Immature natural killer cell (primary cell): Measurements from ENCODE around the gene TSPAN7. TPM values are rescaled to one million over a fixed set of nuclear protein-coding genes. Genes with fewer than 3 reads are reported as not detected.
A peak's percentile ranks its signal among the peaks of the same experiment; 100 is the strongest.

ENCODE experiments used
- DNase-seq, 3 donors: peaks; one replicate each; pipeline ENCODE4 v3.0.0; 2022; ENCODE audit warnings: mixed read lengths in 1 of 3
- H3K27ac Mint-ChIP-seq, 6 donors: one replicate each; pipeline ENCODE4 v1.8.0; 2020; ENCODE audit warnings: mixed read lengths in 6 of 6, mild to moderate bottlenecking in 5 of 6, inconsistent platforms in 4 of 6, moderate library complexity in 3 of 6
- H3K27me3 Mint-ChIP-seq, 3 donors: one replicate each; pipeline ENCODE4 v1.8.0; 2020 to 2021; ENCODE audit warnings: low read depth in 3 of 3, mild to moderate bottlenecking in 3 of 3, mixed read lengths in 3 of 3, moderate library complexity in 3 of 3, inconsistent platforms in 1 of 3
- H3K36me3 Mint-ChIP-seq, 3 donors: one replicate each; pipeline ENCODE4 v1.8.0; 2020; ENCODE audit warnings: mixed read lengths in 3 of 3, inconsistent platforms in 2 of 3, mild to moderate bottlenecking in 2 of 3
- H3K4me1 Mint-ChIP-seq, 2 donors: one replicate each; pipeline ENCODE4 v1.8.0; 2020; ENCODE audit warnings: inconsistent platforms in 2 of 2, mild to moderate bottlenecking in 2 of 2, mixed read lengths in 2 of 2, moderate library complexity in 1 of 2
- H3K4me3 Mint-ChIP-seq, 5 donors: one replicate each; pipeline ENCODE4 v1.8.0; 2020; ENCODE audit warnings: mild to moderate bottlenecking in 5 of 5, mixed read lengths in 5 of 5, inconsistent platforms in 3 of 5, moderate library complexity in 3 of 5
- H3K9me3 Mint-ChIP-seq, 6 donors: one replicate each; pipeline ENCODE4 v1.8.0; 2020; ENCODE audit warnings: mild to moderate bottlenecking in 6 of 6, mixed read lengths in 6 of 6, inconsistent platforms in 4 of 6, moderate library complexity in 3 of 6
- polyA plus RNA-seq, 3 donors: library from polyadenylated mRNA; unstranded; fragments of 300-500 nt; fragmentation: Illumina TruSeq; gene quantifications; one replicate each; pipeline ENCODE4 v1.2.3, GENCODE V29; 2021

TSPAN7 gene
- polyA plus RNA-seq, 3 donors from 2014 or later = 0.16 to 0.61 TPM; not detected in 1

- no peaks in the 10 kb centered on the region for H3K9me3 Mint-ChIP-seq
- no peaks in the 10 kb centered on the region for H3K4me1 Mint-ChIP-seq
- H3K4me3 Mint-ChIP-seq = no peak overlapping the region
- DNase-seq = no peak
- H3K27ac Mint-ChIP-seq = no peak overlapping the region
- H3K36me3 Mint-ChIP-seq = peaks cover 0 to 3% (median 0%) of the 10 kb centered on the region in 3 donors
- peaks cover 1 to 14% (median 10%) of the 10 kb centered on the region in 3 donors for H3K27me3 Mint-ChIP-seq
Observed at GRCh38 chrX:38606821-38607220, 45.5 kb downstream of the TSPAN7 start.

DNA sequence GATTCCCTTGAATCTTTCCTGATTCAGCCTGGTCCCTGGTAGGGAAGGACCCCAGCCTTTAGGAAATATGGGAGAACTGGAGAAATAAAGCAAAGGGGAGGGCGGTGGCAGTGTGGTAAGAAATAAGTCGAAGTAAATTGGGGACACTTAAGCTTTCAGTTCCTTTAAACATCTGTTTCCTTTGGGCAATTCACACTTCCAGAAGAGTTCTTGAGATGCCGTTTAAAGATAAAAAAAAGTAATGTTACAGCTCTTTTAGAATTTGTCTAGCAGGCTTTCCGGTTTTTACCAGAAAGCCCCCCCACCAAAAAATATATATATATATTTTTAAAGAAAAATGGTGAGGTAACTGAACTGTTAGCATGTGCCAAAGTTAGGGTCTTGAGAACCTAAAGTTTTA is 46.6 kb downstream of the TSPAN7 start:
- peaks cover 1 to 12% (median 7%) of the 10 kb centered on the region in 3 donors for H3K27me3 Mint-ChIP-seq
- DNase-seq = no peak
- H3K36me3 Mint-ChIP-seq = no peaks in the 10 kb centered on the region
- no peak overlapping the region for H3K4me3 Mint-ChIP-seq
- H3K4me1 Mint-ChIP-seq = no peaks in the 10 kb centered on the region
- H3K27ac Mint-ChIP-seq = no peak overlapping the region
- no peaks in the 10 kb centered on the region for H3K9me3 Mint-ChIP-seq

DNA sequence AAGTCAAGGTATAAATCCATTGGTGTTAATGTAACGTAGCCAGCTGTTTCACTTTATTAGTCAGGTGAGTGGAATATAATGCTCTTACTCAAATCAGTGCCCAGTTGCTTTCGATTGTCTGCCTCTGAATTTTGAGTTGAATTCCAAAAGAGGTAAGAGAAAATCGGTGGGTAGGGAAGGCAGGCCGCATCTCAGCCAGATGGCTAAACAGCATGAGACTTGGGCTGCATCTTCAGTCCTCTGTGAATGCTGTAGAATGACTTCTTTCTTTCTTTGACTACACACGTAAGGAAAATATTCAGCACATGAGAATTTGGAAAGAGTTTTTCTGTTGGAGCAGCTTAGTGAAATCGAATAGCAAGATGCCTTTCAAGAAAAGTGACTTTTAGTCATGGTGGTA is 49.5 kb downstream of the TSPAN7 start:
- Mint-ChIP-seq H3K27ac (no peak overlapping the region), H3K27me3 (peaks cover 1 to 13% (median 5%) of the 10 kb centered on the region in 3 donors), H3K9me3 (no peaks in the 10 kb centered on the region), H3K36me3 (no peaks in the 10 kb centered on the region), H3K4me1 (no peaks in the 10 kb centered on the region), H3K4me3 (no peak overlapping the region)
- no peak for DNase-seq

- Mint-ChIP-seq H3K36me3 (no peaks in the 10 kb centered on the region), H3K9me3 (no peaks in the 10 kb centered on the region), H3K4me1 (no peaks in the 10 kb centered on the region), H3K27ac (no peak overlapping the region), H3K27me3 (peaks cover 1 to 13% (median 5%) of the 10 kb centered on the region in 3 donors), H3K4me3 (no peak overlapping the region)
- DNase-seq = no peak
Observed at GRCh38 chrX:38612281-38612680, 50.9 kb downstream of the TSPAN7 start.

GRCh38 chrX:38614485-38614884 is 53.1 kb downstream of the TSPAN7 start:
- H3K36me3 Mint-ChIP-seq = no peaks in the 10 kb centered on the region
- H3K4me1 Mint-ChIP-seq = no peaks in the 10 kb centered on the region
- H3K27ac Mint-ChIP-seq = no peak overlapping the region
- no peaks in the 10 kb centered on the region for H3K9me3 Mint-ChIP-seq
- H3K27me3 Mint-ChIP-seq = peaks cover 0 to 9% (median 6%) of the 10 kb centered on the region in 3 donors
- no peak overlapping the region for H3K4me3 Mint-ChIP-seq
- no peak for DNase-seq

DNA sequence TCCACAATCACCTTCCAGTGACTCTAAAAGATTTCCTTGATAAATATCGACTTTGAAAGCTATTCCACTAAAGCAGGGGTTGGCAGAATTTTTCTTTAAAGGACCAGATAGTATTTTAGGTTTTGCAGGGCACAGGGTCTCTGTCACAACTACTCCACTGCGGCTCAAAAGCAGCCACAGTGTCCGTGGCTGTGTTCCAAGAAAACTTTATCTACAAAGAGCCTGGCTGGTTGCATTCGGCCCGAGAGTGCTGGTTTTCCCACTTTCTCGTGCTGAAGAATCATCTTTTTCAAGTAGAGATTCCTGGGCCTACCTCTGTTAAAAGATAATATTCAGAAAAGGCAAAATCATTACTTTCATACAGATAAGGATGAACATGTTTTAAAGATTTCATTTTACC is 55.6 kb downstream of the TSPAN7 start:
- Mint-ChIP-seq H3K27ac (no peak overlapping the region), H3K4me3 (no peak overlapping the region), H3K27me3 (peaks cover 0 to 11% (median 4%) of the 10 kb centered on the region in 3 donors), H3K9me3 (peaks cover 0 to 2% (median 0%) of the 10 kb centered on the region in 6 donors), H3K4me1 (no peaks in the 10 kb centered on the region), H3K36me3 (no peaks in the 10 kb centered on the region)
- DNase-seq = no peak

GRCh38 chrX:38618180-38618579 is 56.8 kb downstream of the TSPAN7 start:
- Mint-ChIP-seq H3K36me3 (no peaks in the 10 kb centered on the region), H3K4me1 (no peaks in the 10 kb centered on the region)

GRCh38 chrX:38620623-38621022 is 59.3 kb downstream of the TSPAN7 start:
- no peak for DNase-seq
- Mint-ChIP-seq H3K9me3 (peaks cover 0 to 2% (median 0%) of the 10 kb centered on the region in 6 donors), H3K4me1 (no peaks in the 10 kb centered on the region), H3K4me3 (no peak overlapping the region), H3K27ac (no peak overlapping the region), H3K27me3 (peaks cover 0 to 21% (median 4%) of the 10 kb centered on the region in 3 donors), H3K36me3 (no peaks in the 10 kb centered on the region)

More at GRCh38 chrX:38618180-38618579, 56.8 kb downstream of the TSPAN7 start:
- no peak overlapping the region for H3K27ac Mint-ChIP-seq
- no peak overlapping the region for H3K4me3 Mint-ChIP-seq
- peaks cover 0 to 13% (median 4%) of the 10 kb centered on the region in 3 donors for H3K27me3 Mint-ChIP-seq
- H3K9me3 Mint-ChIP-seq = peaks cover 0 to 2% (median 0%) of the 10 kb centered on the region in 6 donors
- DNase-seq = no peak

- no peak for DNase-seq
- H3K27me3 Mint-ChIP-seq = peaks cover 0 to 19% (median 0%) of the 10 kb centered on the region in 3 donors
- H3K27ac Mint-ChIP-seq = no peak overlapping the region
- H3K4me1 Mint-ChIP-seq = no peaks in the 10 kb centered on the region
- H3K36me3 Mint-ChIP-seq = no peaks in the 10 kb centered on the region
- no peak overlapping the region for H3K4me3 Mint-ChIP-seq
- peaks cover 0 to 1% (median 0%) of the 10 kb centered on the region in 6 donors for H3K9me3 Mint-ChIP-seq
Observed at GRCh38 chrX:38626296-38626695, 65.0 kb downstream of the TSPAN7 start.

DNA sequence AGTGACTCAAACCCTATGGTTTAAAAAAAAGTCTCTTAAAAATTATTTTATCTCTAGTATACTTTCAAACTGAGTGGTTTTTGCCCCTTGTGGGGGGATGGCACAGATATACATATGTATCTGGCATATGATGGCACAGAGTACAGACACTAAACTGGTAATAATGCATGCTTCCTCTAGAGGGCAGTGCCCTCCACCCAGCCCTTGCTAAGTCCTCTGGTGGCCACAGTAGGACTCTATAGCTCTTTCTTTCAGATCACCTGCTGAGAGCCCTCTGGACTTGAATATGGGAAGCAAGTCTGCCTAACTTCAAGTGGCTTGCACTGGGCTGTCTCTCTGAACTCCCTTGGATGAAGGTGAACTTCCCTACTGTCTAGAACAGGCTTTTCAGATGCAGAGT is 66.3 kb downstream of the TSPAN7 start:
- DNase-seq = peak in 1 of 3 donors; percentile 4
- Mint-ChIP-seq H3K27me3 (peaks cover 0 to 16% (median 0%) of the 10 kb centered on the region in 3 donors), H3K9me3 (no peaks in the 10 kb centered on the region), H3K27ac (no peak overlapping the region), H3K4me3 (no peak overlapping the region), H3K36me3 (no peaks in the 10 kb centered on the region), H3K4me1 (peaks cover 0 to 6% of the 10 kb centered on the region in 2 donors)

- peaks cover 0 to 15% (median 0%) of the 10 kb centered on the region in 3 donors for H3K27me3 Mint-ChIP-seq
- no peak overlapping the region for H3K4me3 Mint-ChIP-seq
- H3K36me3 Mint-ChIP-seq = no peaks in the 10 kb centered on the region
- no peak overlapping the region for H3K27ac Mint-ChIP-seq
- no peaks in the 10 kb centered on the region for H3K9me3 Mint-ChIP-seq
- peaks cover 0 to 7% of the 10 kb centered on the region in 2 donors for H3K4me1 Mint-ChIP-seq
- no peak for DNase-seq
Observed at GRCh38 chrX:38628587-38628986, 67.2 kb downstream of the TSPAN7 start.

DNA sequence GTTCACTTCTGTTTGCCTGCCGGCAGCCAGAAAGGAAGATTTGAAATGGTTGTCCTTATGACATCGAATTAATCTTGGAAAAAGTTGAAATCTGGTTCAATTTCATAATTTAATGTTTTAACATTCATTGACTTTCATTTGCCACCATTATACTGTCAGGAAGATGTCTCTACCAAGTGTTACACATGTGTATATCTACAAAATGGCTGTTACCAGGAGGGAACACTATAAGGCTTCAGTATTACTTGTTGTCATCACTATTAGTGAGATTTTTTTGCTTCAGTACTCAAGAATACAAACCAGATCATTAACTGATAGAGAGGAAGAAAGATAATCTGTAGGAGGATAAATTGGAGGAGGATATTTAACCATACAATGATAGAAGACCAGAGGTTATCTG is 71.2 kb downstream of the TSPAN7 start:
- Mint-ChIP-seq H3K9me3 (no peaks in the 10 kb centered on the region), H3K36me3 (no peaks in the 10 kb centered on the region), H3K4me1 (peaks cover 0 to 7% of the 10 kb centered on the region in 2 donors), H3K4me3 (peak overlapping the region in 1 of 5 donors; percentile 8), H3K27ac (no peak overlapping the region), H3K27me3 (peaks cover 0 to 2% (median 0%) of the 10 kb centered on the region in 3 donors)
- DNase-seq = no peak

DNA sequence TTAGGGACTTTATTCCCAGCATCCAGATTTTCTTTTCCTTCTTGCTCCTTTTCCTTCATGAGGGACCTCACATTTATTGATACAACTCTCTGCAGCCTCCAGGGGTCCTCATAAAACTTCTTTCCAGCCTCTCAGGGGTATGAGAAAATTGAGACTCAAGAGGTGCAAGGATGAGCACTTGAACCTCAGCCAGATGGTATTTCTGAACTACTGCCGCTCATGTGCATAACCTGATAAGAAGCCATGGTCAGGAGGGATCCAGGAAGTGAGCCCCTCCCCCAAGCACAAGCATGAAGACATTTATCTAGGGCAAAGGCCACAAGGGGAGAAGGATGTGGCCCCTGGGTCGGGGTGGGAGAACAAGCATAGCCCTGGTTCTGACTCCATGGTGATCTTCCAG is 73.3 kb downstream of the TSPAN7 start:
- H3K9me3 Mint-ChIP-seq = no peaks in the 10 kb centered on the region
- peaks cover 0 to 7% of the 10 kb centered on the region in 2 donors for H3K4me1 Mint-ChIP-seq
- no peak overlapping the region for H3K27ac Mint-ChIP-seq
- H3K36me3 Mint-ChIP-seq = no peaks in the 10 kb centered on the region
- DNase-seq = no peak
- no peak overlapping the region for H3K4me3 Mint-ChIP-seq
- H3K27me3 Mint-ChIP-seq = peaks cover 0 to 2% (median 0%) of the 10 kb centered on the region in 3 donors

DNA sequence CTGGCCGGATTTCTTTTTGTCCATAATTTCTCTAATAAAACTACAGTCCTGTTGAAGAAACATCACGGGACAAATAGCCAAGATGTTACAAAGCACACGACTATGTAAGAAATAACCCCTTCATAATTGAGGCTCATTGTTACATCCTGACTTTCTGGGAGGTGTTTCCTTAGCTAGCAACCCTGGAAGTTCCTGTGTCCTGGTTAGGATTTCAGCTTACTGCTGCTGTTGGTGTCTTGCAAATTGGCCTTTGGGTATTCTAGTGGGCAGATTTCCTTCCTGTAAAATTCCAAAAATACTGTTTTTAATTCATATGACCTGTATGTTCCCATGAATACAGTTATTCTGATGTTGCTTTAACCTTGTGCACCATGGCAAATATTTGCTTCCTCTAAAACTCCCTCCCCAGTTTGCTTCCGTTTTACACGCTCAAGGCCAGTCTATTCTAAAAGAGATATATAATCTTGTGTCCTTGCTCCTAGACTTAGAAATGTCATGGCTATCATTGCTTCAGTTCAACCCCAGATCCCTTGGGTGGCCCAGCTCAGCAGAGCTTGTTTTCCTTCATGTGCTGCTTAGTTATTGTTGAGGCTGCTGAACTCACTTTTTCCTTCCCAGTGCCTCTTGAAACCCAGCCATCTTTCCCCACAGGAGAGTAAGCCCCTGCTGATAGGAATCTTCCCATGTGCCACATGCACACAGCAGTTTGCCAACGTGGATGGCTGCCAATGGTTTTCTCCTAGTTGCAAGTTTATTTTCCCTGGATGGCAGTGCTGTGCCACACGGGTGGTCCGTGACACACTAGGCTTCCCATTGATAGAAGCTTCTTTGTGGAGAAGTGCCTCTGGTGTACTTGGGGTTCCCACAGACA is 75.8 kb downstream of the TSPAN7 start:
- peaks cover 0 to 5% (median 2%) of the 10 kb centered on the region in 3 donors for H3K27me3 Mint-ChIP-seq
- no peaks in the 10 kb centered on the region for H3K9me3 Mint-ChIP-seq
- H3K27ac Mint-ChIP-seq = no peak overlapping the region
- DNase-seq = no peak
- no peak overlapping the region for H3K4me3 Mint-ChIP-seq
- no peaks in the 10 kb centered on the region for H3K36me3 Mint-ChIP-seq
- peaks cover 0 to 7% of the 10 kb centered on the region in 2 donors for H3K4me1 Mint-ChIP-seq
